HepG2 (cell line): ENCODE data around the gene IFI35. TPM values are rescaled to one million over a fixed set of nuclear protein-coding genes. Genes with fewer than 3 reads are reported as not detected.
A peak's percentile ranks its signal among the peaks of the same experiment; 100 is the strongest.

Experiments
- ATAC-seq: fragments of 200-7000 bp; cut with Tn5 transposase; 3 replicates; pipeline ENCODE4 v1.9.1; 2020; ENCODE audit warnings: mild to moderate bottlenecking, moderate library complexity
- BruUV-seq: library from RNA; stranded (reverse); fragments of 400-500 nt; replicated peaks from 2 replicates; lab custom pipeline; 2021; lab: Mats Ljungman, UMichigan
- CTCF ChIA-PET: fragments of 300-600 bp; formaldehyde crosslinking; extraction: SDS; loops from one replicate; lab custom pipeline; 2021; ENCODE audit warnings: low total read pairs, inconsistent platforms, low intra/inter-chr PET ratio; lab: Yijun Ruan, JAX
- POLR2A ChIA-PET: fragments of 350-600 bp; sonication (Branson Sonifier 250); formaldehyde crosslinking; loops from one replicate; lab custom pipeline; 2020; ENCODE audit warnings: antibody characterized with exemption, inconsistent platforms; lab: Yijun Ruan, JAX
- DNase-seq: peaks from one replicate; pipeline ENCODE4 v3.0.0-alpha.2; 2015; ENCODE audit warnings: low spot score
- FAIRE-seq: peaks from 3 replicates; lab custom pipeline; 2011; peaks lifted over from hg19 to GRCh38; lab: Jason Lieb, UNC
- H2AFZ ChIP-seq: one replicate; pipeline ENCODE4 v1.6.1; 2011; ENCODE audit warnings: low read length, inconsistent platforms
- H3K27ac ChIP-seq: fragments of 300-600 bp; 3 replicates; pipeline ENCODE4 v1.8.0; 2011; ENCODE audit warnings: mixed run types, mild to moderate bottlenecking, mixed read lengths, low read length, inconsistent platforms; ENCODE audit not compliant: insufficient read depth; ENCODE audit errors: extremely low read length
- H3K27me3 ChIP-seq, 2 experiments: fragments of 200-600 bp in 1 of 2; 2 replicates in 1 of 2; 3 replicates in 1 of 2; pipeline versions ENCODE4 v1.6.0 to v1.8.0; 2011; ENCODE audit warnings: low read length in 2 of 2, mild to moderate bottlenecking in 2 of 2, moderate library complexity in 2 of 2, inconsistent platforms in 1 of 2; ENCODE audit not compliant: insufficient read depth in 2 of 2, control insufficient read depth in 1 of 2
- H3K36me3 ChIP-seq, 2 experiments: fragments of 200-600 bp in 1 of 2; replicated peaks in 1 of 2; 2 replicates in 1 of 2; 3 replicates in 1 of 2; pipeline versions ENCODE4 v1.5.1 to v1.8.0; 2011; ENCODE audit warnings: low read length in 2 of 2, inconsistent platforms in 1 of 2; ENCODE audit not compliant: insufficient read depth in 2 of 2, control insufficient read depth in 1 of 2
- H3K4me1 ChIP-seq: 2 replicates; pipeline ENCODE4 v1.5.1; 2012; ENCODE audit warnings: low read length, inconsistent platforms; ENCODE audit not compliant: insufficient read depth
- H3K4me2 ChIP-seq: 2 replicates; pipeline ENCODE4 v1.6.0; 2011; ENCODE audit warnings: low read depth, low read length, inconsistent platforms
- H3K4me3 ChIP-seq, 3 experiments: fragments of 200-600 bp in 1 of 3; sonication (generic), shearing (Covaris generic) in 1 of 3; replicated peaks in 1 of 3; 2 replicates each; pipeline ENCODE4 v1.5.1; 2011 to 2016; ENCODE audit warnings: low read length in 3 of 3, inconsistent platforms in 2 of 3, low read depth in 2 of 3, mild to moderate bottlenecking in 2 of 3, control low read depth in 1 of 3, mixed read lengths in 1 of 3; ENCODE audit not compliant: insufficient read depth in 1 of 3
- H3K79me2 ChIP-seq: one replicate; pipeline ENCODE4 v1.6.1; 2011; ENCODE audit warnings: low read length, inconsistent platforms; ENCODE audit not compliant: insufficient read depth
- H3K9ac ChIP-seq: 2 replicates; pipeline ENCODE4 v1.6.0; 2011; ENCODE audit warnings: mild to moderate bottlenecking, low read depth, low read length, inconsistent platforms; ENCODE audit not compliant: insufficient read depth
- H3K9me3 ChIP-seq: 2 replicates; pipeline ENCODE4 v1.5.1; 2012; ENCODE audit warnings: mild to moderate bottlenecking, low read length
- H4K20me1 ChIP-seq: 2 replicates; pipeline ENCODE4 v1.6.0; 2011; ENCODE audit warnings: inconsistent platforms, mild to moderate bottlenecking, low read length, moderate library complexity; ENCODE audit not compliant: insufficient read depth
- ASH2L ChIP-seq: fragments of 300-600, 200-600 bp; sonication (generic); IDR thresholded peaks from 2 replicates; pipeline ENCODE4 v1.7.0; 2017; ENCODE audit warnings: low read depth, mild to moderate bottlenecking, moderate library complexity, mixed read lengths, low read length; ENCODE audit not compliant: insufficient read length
- DMTF1 ChIP-seq: sonication (generic); formaldehyde crosslinking; IDR thresholded peaks from 2 replicates; pipeline ENCODE4 v1.4.0; 2020; ENCODE audit warnings: mild to moderate bottlenecking, missing genetic modification reagents
- FOXO4 ChIP-seq: sonication (generic); formaldehyde crosslinking; conservative IDR thresholded peaks from 2 replicates; pipeline ENCODE4 v1.8.1; 2023; ENCODE audit warnings: missing genetic modification reagents
- KDM1A ChIP-seq: IDR thresholded peaks from 2 replicates; pipeline ENCODE4 v1.6.1; 2016; ENCODE audit warnings: missing compliant biosample characterization
- NR1H2 ChIP-seq: sonication (generic); formaldehyde crosslinking; IDR thresholded peaks from 2 replicates; pipeline ENCODE4 v1.8.1; 2022; ENCODE audit warnings: low read depth, missing genetic modification reagents, borderline replicate concordance
- PBX2 ChIP-seq: IDR thresholded peaks from 2 replicates; pipeline ENCODE4 v1.6.1; 2016; ENCODE audit warnings: control low read depth
- POGZ ChIP-seq: sonication (generic); formaldehyde crosslinking; IDR thresholded peaks from 2 replicates; pipeline ENCODE4 v1.4.0; 2020; ENCODE audit warnings: mild to moderate bottlenecking, missing genetic modification reagents
- RBM22 ChIP-seq: fragments of 200-400 bp; formaldehyde crosslinking; optimal IDR thresholded peaks from 2 replicates; pipeline ENCODE3; 2017; ENCODE audit warnings: mild to moderate bottlenecking, low read length, moderate library complexity
- SATB2 ChIP-seq: sonication (generic); formaldehyde crosslinking; IDR thresholded peaks from 2 replicates; pipeline ENCODE4 v1.5.0; 2020; ENCODE audit warnings: missing genetic modification reagents
- TAF15 ChIP-seq: fragments of 200-400 bp; formaldehyde crosslinking; IDR thresholded peaks from one replicate; pipeline ENCODE4 v1.6.1; 2018; ENCODE audit warnings: mild to moderate bottlenecking, low read depth, low read length; ENCODE audit not compliant: poor library complexity, severe bottlenecking
- ZC3H13 ChIP-seq: sonication (generic); formaldehyde crosslinking; IDR thresholded peaks from 2 replicates; pipeline ENCODE4 v1.8.1; 2023; ENCODE audit warnings: mild to moderate bottlenecking, missing genetic modification reagents, moderate library complexity
- ZFP82 ChIP-seq: sonication (generic); formaldehyde crosslinking; IDR thresholded peaks from 2 replicates; pipeline ENCODE4 v1.5.1; 2020; ENCODE audit warnings: mild to moderate bottlenecking, missing genetic modification reagents, borderline replicate concordance
- ZKSCAN8 ChIP-seq: IDR thresholded peaks from 2 replicates; pipeline ENCODE4 v1.6.1; 2016; ENCODE audit warnings: borderline replicate concordance, missing genetic modification reagents, missing compliant biosample characterization
- ZNF101 ChIP-seq: sonication (generic); formaldehyde crosslinking; IDR thresholded peaks from 2 replicates; pipeline ENCODE4 v1.4.0; 2020; ENCODE audit warnings: mild to moderate bottlenecking, low read depth, missing genetic modification reagents, borderline replicate concordance
- ZNF296 ChIP-seq: sonication (generic); formaldehyde crosslinking; conservative IDR thresholded peaks from 2 replicates; pipeline ENCODE4 v1.5.0; 2020; ENCODE audit warnings: mild to moderate bottlenecking, missing genetic modification reagents
- ZNF691 ChIP-seq: sonication (generic); formaldehyde crosslinking; IDR thresholded peaks from 2 replicates; pipeline ENCODE4 v1.4.0; 2020; ENCODE audit warnings: missing genetic modification reagents, low read depth, mild to moderate bottlenecking, borderline replicate concordance
- ZNF75D ChIP-seq: sonication (generic); formaldehyde crosslinking; IDR thresholded peaks from 2 replicates; pipeline ENCODE4 v1.8.1; 2023; ENCODE audit warnings: missing genetic modification reagents, mild to moderate bottlenecking, borderline replicate concordance
- ZSCAN12 ChIP-seq: sonication (generic); formaldehyde crosslinking; IDR thresholded peaks from 2 replicates; pipeline ENCODE4 v1.9.0; 2021; ENCODE audit warnings: mild to moderate bottlenecking, missing genetic modification reagents
- WGBS: methylation state at CpG from one replicate; pipeline ENCODE4 v1.1.6; 2017; ENCODE audit warnings: low lambda C conversion rate; 5-methylcytosine and 5-hydroxymethylcytosine counted together
- in situ Hi-C: cut with HindIII; loops from 2 replicates; pipeline ENCODE4 v1.10.0; 2017; ENCODE audit warnings: low pct_unique_long_range_greater_than_20kb; ENCODE audit not compliant: extremely low pct_ligation_motif_present
- intact Hi-C: fragments of 100-400 bp; cut with micrococcal nuclease; formaldehyde crosslinking; loops from one replicate; pipeline ENCODE4 v1.10.0; 2022; ENCODE audit not compliant: unreplicated experiment
- polyA plus RNA-seq, 8 experiments: library from polyadenylated mRNA; depleted of rRNA in 3 of 8; stranded (reverse) in 7 of 8; unstranded in 1 of 8; fragments of >200 nt; fragmentation: Illumina TruSeq in 4 of 8; extraction: Trizol in 4 of 8; gene quantifications; 2 replicates each; pipeline versions ENCODE4 v1.2.1 to v1.2.3, GENCODE V29; 2011 to 2016; ENCODE audit warnings: low read depth in 4 of 8, missing spikeins in 1 of 8, mixed read lengths in 1 of 8; ENCODE audit not compliant: insufficient read depth in 1 of 8
- total RNA-seq, 5 experiments: library from RNA; depleted of rRNA; stranded (reverse); fragments of >200 nt; fragmentation: Illumina TruSeq; extraction: Trizol; gene quantifications; 2 replicates each; pipeline ENCODE4 v1.2.3, GENCODE V29; 2016; ENCODE audit warnings: low read depth in 1 of 5

The IFI35 gene
- total and polyA plus RNA-seq, 2 of the 13 experiments (the other 11 are each of a cell fraction or from before 2014, with no cell fraction given) = 28.9 to 38.1 TPM

GRCh38 chr17:43014020-43014648 lies 7.5 kb downstream of the IFI35 start:
- Histone ChIP-seq H3K4me2 (no peak overlapping the region), H3K4me1 (peaks cover 69% of the 10 kb centered on the region), H3K79me2 (peaks cover 5% of the 10 kb centered on the region), H3K27ac (peak overlapping the region; percentile 25), H4K20me1 (no peaks in the 10 kb centered on the region), H3K4me3 (no peak overlapping the region), H3K27me3 (no peaks in the 10 kb centered on the region), H3K36me3 (peaks cover 28 to 55% of the 10 kb centered on the region in 2 experiments), H2AFZ (no peak overlapping the region), H3K9me3 (no peaks in the 10 kb centered on the region), H3K9ac (no peak overlapping the region)
- intact Hi-C loops (no loop called here), in situ Hi-C loops (no loop called here)
- DNase-seq = no peak
- CTCF ChIA-PET = no interaction called here
- POLR2A ChIA-PET = interaction anchor here (2.0 to 8.3 kb wide), 2 partner anchors 16 kb away, joined by 10 to 162 read pairs; partner anchors contain the start of gene RPL27
- no TSS peak for BruUV-seq
- FAIRE-seq = peak; percentile 26
- no peak for ATAC-seq
- WGBS = 92% methylated on average over 12 of the region's 12 CpGs
- TF ChIP-seq ZNF296 (CRISPR knock-in tag) (no peak), PBX2 (CRISPR knock-in tag) (no peak), KDM1A (no peak), RBM22 (peak; percentile 88), ZFP82 (no peak), ZNF691 (no peak), NR1H2 (CRISPR knock-in tag) (no peak), ZSCAN12 (CRISPR knock-in tag) (no peak), FOXO4 (no peak), DMTF1 (no peak), ZNF75D (CRISPR knock-in tag) (no peak), ZNF101 (CRISPR knock-in tag) (no peak), SATB2 (CRISPR knock-in tag) (no peak), TAF15 (no peak), ZC3H13 (CRISPR knock-in tag) (0 out of 2 replicates have a peak, but pooled peaks have one; percentile 27), ASH2L (no peak), ZKSCAN8 (no peak), POGZ (CRISPR knock-in tag) (no peak)
